ENCODE data around the gene TUBG1. TPM values are rescaled to one million over a fixed set of nuclear protein-coding genes. Genes with fewer than 3 reads are reported as not detected.

Gene TUBG1
- total RNA-seq = 10 to 100 TPM in 3 of 4 donors, 1 to 10 TPM in 1; 7.9 to 39.4 (median 23.9) TPM

DNA sequence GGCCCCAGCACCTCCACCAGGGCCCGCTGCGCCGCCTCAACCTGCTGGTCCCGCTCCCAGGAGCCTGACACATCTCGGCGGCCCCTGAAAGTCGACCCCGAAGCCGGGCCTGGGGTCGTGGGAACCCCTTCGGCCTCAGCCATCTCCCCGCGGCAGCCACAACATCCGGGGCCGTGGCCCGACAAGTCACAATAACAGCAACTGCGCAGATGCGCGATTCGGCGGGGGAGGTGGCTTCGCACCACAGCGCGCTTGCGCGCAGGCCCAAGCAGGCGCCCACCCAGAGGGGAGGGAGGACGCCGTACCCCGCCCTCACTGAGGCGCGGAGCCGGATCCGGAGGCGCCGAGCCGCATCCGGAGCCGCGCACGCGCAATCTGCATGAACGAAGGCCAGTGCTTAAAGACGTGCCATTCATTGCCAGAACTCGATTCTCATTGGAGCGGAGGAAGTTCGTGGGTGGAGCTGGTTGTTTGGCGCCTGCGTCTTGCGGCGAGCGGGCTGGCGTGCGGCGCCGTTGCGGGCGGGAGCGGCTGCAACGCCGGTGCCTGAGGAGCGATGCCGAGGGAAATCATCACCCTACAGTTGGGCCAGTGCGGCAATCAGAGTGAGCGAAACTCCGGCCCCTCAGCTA, at the start of gene TUBG1, which contains the start of gene RETREG3:
TSS of gene TUBG1 (plus strand) at position 502 of the 632 bp plus-strand sequence. CDS start at position 557, 55 bp downstream.
TSS of gene RETREG3 (minus strand) at position 193 of the 632 bp plus-strand sequence. CDS start at position 143, 50 bp downstream.
- intact Hi-C loops (cut with DNase I; ENCODE audit: low total_unique reads) = no loop called here
- TF ChIP-seq, protein P1, sequence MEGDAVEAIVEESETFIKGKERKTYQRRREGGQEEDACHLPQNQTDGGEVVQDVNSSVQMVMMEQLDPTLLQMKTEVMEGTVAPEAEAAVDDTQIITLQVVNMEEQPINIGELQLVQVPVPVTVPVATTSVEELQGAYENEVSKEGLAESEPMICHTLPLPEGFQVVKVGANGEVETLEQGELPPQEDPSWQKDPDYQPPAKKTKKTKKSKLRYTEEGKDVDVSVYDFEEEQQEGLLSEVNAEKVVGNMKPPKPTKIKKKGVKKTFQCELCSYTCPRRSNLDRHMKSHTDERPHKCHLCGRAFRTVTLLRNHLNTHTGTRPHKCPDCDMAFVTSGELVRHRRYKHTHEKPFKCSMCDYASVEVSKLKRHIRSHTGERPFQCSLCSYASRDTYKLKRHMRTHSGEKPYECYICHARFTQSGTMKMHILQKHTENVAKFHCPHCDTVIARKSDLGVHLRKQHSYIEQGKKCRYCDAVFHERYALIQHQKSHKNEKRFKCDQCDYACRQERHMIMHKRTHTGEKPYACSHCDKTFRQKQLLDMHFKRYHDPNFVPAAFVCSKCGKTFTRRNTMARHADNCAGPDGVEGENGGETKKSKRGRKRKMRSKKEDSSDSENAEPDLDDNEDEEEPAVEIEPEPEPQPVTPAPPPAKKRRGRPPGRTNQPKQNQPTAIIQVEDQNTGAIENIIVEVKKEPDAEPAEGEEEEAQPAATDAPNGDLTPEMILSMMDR (IDR thresholded peaks at IDR 0.05) = peak in 3 of 4 experiments; percentile 42 to 69 (median 55)
- TF ChIP-seq POLR2A (IDR thresholded peaks at IDR 0.05) = peak; percentile 86 to 90
- Histone ChIP-seq H3K4me3 (peak within 1 kb of the TSS; percentile 89 to 97), H3K4me1 (peaks cover 5 to 7% of the 10 kb centered on the region in 2 donors), H3K27ac (peak within 1 kb of the TSS; percentile 91 to 96), H3K9me3 (no peaks in the 10 kb centered on the region), H3K36me3 (no peaks in the 10 kb centered on the region), H3K27me3 (no peaks in the 10 kb centered on the region)
- DNase-seq = peak; percentile 98 to 99

DNA sequence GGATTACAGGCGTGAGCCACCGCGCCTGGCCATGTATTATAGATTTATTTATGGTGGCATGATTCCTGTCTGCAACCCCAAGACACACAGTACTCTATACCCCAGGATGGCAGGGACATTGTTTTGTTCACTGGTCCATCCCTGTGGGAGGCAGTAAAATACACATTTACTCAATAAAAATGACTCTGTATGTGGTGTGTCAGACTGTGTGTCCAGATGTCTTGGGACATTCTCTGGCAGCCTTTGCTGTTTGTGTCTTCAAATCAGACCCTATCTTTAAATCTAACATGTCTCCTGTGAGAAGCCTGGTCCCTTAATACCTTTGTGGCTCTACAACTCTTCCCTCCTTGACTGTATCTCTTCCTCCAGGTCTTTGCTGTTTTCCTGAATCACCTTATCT, 49.2 kb upstream of the TUBG1 start:
- no peak for DNase-seq
- TF ChIP-seq, protein P1 (IDR thresholded peaks at IDR 0.05) = no peak
- no peak for TF ChIP-seq POLR2A (IDR thresholded peaks at IDR 0.05)
- Histone ChIP-seq H3K36me3 (no peaks in the 10 kb centered on the region), H3K27me3 (no peaks in the 10 kb centered on the region), H3K4me3 (no peak overlapping the region), H3K27ac (no peak overlapping the region), H3K9me3 (no peaks in the 10 kb centered on the region), H3K4me1 (peaks cover 11 to 12% of the 10 kb centered on the region in 2 donors)
- intact Hi-C loops (cut with DNase I; ENCODE audit: low total_unique reads) = no loop called here

DNA sequence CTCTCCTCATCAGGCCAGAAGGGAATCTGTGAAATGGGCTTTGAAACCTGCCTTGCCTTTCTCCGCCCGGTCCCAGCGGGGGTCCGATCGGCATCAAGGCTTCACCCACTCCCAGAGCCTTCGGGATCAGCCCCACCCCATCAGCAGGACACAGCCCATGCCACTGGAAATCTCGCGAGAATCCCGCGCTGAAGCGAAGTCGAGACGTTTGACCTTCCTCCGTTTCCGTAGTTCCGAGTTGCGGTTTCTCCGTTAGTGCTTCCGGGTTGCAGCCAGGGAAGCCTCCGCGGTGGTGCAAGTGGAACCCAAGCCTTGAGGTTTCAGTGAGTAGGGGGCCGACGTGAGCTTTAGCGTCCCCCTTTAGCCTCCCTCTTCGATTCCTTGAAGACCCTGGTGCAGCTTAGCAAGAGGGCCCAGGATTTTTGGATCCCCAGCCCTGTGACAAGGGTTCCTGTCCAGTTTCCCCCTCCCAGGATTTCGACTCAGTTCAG, 47.5 kb upstream of the TUBG1 start, which contains the start of gene COASY:
TSS of gene COASY (plus strand) at position 252 of the 491 bp plus-strand sequence. CDS start 475 bp downstream, outside the sequence.
- peak in 1 of 2 donors; percentile 41 for TF ChIP-seq POLR2A (IDR thresholded peaks at IDR 0.05)
- TF ChIP-seq, protein P1 (IDR thresholded peaks at IDR 0.05) = peak in 1 of 4 experiments; percentile 11
- intact Hi-C loops (cut with DNase I; ENCODE audit: low total_unique reads) = no loop called here
- DNase-seq = peak; percentile 96
- peak within 1 kb of the TSS; percentile 69 to 73 for H3K4me3 ChIP-seq
- H3K4me1 ChIP-seq = peaks cover 11 to 18% of the 10 kb centered on the region in 2 donors
- no peaks in the 10 kb centered on the region for H3K9me3 ChIP-seq
- no peaks in the 10 kb centered on the region for H3K36me3 ChIP-seq
- peak within 1 kb of the TSS; percentile 74 to 85 for H3K27ac ChIP-seq
- H3K27me3 ChIP-seq = no peaks in the 10 kb centered on the region

DNA sequence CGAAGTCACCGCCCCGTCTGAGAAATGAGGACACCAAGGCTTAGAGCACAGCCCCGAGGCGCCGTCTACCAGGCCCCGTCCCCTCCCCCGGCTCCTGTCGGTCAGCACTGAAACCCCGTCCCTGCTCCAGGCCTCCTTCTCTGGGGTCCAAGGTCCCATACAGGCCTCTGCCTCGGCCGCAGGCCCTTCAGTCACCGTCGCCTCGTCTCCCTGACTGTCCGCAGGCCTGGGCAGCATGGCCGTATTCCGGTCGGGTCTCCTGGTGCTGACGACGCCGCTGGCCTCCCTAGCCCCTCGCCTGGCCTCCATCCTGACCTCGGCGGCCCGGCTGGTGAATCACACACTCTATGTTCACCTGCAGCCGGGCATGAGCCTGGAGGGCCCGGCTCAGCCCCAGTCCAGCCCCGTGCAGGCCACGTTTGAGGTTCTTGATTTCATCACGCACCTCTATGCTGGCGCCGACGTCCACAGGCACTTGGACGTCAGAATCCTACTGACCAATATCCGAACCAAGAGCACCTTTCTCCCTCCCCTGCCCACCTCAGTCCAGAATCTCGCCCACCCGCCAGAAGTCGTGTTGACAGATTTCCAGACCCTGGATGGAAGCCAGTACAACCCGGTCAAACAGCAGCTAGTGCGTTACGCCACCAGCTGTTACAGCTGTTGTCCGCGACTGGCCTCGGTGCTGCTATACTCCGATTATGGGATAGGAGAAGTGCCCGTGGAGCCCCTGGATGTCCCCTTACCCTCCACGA, 46.9 kb upstream of the TUBG1 start:
- H3K4me1 ChIP-seq = peaks cover 11 to 18% of the 10 kb centered on the region in 2 donors
- peak overlapping the region; percentile 69 to 73 for H3K4me3 ChIP-seq
- H3K27ac ChIP-seq = peak overlapping the region; percentile 74 to 85
- no peaks in the 10 kb centered on the region for H3K27me3 ChIP-seq
- no peaks in the 10 kb centered on the region for H3K36me3 ChIP-seq
- no peaks in the 10 kb centered on the region for H3K9me3 ChIP-seq
- no peak for TF ChIP-seq POLR2A (IDR thresholded peaks at IDR 0.05)
- TF ChIP-seq, protein P1 (IDR thresholded peaks at IDR 0.05) = no peak
- intact Hi-C loops (cut with DNase I; ENCODE audit: low total_unique reads) = no loop called here
- DNase-seq = peak in 1 of 2 donors; percentile 39
